WI38 (cell line): Measurements from ENCODE around the gene ALOX5.

Experiments
- H3K4me3 ChIP-seq: 2 replicates; pipeline ENCODE4 v1.5.1; 2011; ENCODE audit warnings: low read depth, mild to moderate bottlenecking, control low read depth, low read length
- TF ChIP-seq, protein P1 (sequence below): IDR thresholded peaks from 2 replicates; pipeline ENCODE4 v1.5.1; 2012; ENCODE audit warnings: low read depth, mild to moderate bottlenecking, control low read depth, low read length

The ALOX5 gene

DNA sequence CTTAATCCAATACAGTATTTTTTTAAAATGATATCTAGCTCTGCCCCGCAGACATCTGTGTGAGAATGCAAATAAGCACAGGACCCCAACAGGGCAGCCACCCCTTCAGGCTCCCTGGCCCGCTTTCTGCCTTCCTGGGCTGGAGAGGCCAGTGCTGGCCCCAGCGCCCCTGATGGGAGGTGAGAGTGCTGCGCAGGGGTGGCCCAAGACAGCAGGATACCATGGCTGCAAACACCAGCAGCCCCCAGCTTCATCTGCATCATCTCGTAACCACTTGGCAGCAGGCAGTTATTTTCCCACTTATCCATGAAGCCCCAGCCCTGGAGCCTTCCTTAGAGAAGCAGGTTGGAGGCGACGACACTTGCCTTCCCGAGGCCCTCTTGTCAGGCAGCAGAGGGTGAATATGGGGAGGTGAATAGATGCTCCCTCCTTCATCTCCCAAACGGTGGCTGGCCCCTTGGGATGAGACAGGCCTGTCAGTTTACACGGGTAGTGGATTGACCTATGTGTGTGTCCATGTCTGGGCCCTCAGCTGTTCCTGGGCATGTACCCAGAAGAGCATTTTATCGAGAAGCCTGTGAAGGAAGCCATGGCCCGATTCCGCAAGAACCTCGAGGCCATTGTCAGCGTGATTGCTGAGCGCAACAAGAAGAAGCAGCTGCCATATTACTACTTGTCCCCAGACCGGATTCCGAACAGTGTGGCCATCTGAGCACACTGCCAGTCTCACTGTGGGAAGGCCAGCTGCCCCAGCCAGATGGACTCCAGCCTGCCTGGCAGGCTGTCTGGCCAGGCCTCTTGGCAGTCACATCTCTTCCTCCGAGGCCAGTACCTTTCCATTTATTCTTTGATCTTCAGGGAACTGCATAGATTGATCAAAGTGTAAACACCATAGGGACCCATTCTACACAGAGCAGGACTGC is 71.2 kb downstream of the ALOX5 start:
- H3K4me3 ChIP-seq, result no peak overlapping the region
- TF ChIP-seq, protein P1, sequence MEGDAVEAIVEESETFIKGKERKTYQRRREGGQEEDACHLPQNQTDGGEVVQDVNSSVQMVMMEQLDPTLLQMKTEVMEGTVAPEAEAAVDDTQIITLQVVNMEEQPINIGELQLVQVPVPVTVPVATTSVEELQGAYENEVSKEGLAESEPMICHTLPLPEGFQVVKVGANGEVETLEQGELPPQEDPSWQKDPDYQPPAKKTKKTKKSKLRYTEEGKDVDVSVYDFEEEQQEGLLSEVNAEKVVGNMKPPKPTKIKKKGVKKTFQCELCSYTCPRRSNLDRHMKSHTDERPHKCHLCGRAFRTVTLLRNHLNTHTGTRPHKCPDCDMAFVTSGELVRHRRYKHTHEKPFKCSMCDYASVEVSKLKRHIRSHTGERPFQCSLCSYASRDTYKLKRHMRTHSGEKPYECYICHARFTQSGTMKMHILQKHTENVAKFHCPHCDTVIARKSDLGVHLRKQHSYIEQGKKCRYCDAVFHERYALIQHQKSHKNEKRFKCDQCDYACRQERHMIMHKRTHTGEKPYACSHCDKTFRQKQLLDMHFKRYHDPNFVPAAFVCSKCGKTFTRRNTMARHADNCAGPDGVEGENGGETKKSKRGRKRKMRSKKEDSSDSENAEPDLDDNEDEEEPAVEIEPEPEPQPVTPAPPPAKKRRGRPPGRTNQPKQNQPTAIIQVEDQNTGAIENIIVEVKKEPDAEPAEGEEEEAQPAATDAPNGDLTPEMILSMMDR, result no peak

DNA sequence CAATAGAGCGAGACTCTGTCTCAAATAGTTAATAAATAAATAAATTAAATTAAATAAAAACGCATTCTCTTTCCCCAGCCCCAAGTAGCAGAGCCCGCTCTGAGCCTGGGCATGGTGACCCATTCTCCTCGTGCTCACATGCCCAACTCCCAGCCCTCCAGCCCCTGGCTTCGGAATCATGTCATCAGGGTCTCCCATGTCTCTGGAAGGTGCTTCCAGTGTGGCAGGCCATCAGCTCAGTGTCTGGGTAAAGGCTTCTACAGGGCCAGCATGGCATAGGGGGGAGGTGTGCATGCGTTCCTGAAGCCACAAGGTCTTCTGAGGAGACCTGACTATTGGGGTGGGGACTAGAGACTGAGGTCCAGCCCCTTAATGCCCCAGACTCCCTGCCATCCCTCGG is 72.8 kb downstream of the ALOX5 start:
- H3K4me3 ChIP-seq, result no peak overlapping the region
- TF ChIP-seq, protein P1, result no peak

DNA sequence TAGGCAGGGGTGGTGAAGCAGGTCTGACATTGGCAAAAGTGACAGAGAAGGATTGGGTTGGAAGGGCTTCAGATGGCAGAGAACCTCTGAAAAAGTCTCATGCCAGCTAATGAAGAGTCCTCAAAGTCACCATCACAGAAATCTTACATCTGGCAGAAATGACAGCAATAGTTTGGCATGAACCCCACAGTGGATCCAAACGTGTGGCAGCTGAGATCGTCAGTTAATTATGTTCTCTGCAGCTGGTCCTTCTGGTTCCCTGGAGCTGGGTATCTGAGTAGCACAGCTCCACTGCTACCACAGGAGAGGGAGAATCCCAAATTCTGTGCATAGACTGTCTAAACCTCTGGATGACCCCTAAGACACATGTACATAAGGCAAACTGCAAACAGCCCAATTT is 73.4 kb downstream of the ALOX5 start:
- TF ChIP-seq, protein P1, result no peak
- H3K4me3 ChIP-seq, result no peak overlapping the region

DNA sequence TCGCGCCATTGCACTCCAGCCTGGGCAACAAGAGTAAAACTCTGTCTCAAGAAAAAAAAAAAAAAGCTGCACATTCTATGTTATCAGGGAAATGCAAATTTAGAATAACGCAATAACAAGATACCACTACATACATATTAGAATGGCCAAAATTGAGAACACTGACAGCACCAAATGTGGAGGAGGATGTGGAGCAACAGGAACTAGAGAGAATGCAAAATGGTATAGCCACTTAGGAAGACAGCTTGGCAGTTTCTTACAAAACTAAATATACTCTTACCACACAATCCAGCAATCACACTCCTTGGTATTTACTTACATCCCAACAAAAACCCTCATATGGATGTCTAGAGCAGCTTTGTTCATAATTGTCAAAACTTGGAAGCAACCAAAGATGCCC is 76.8 kb downstream of the ALOX5 start:
- H3K4me3 ChIP-seq, result no peak overlapping the region
- TF ChIP-seq, protein P1, result no peak

DNA sequence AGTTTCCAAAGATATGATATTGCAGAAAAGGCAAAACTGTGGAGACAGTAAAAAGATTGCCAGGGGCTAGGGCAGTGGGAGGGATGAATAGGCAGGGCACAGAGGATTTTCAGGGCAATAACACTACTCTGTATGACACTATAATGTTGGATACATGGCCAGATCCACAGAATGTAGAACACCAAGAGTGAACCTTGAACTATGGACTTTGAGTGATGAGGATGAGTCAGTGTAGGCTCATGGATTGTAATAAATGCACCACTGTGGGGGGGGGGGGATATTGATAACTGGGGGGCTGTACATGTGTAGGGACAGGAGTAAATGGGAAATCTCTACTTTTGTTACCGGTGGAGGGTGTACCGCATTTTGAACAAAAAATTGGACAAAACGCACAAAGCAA is 77.4 kb downstream of the ALOX5 start:
- H3K4me3 ChIP-seq, result no peak overlapping the region

DNA sequence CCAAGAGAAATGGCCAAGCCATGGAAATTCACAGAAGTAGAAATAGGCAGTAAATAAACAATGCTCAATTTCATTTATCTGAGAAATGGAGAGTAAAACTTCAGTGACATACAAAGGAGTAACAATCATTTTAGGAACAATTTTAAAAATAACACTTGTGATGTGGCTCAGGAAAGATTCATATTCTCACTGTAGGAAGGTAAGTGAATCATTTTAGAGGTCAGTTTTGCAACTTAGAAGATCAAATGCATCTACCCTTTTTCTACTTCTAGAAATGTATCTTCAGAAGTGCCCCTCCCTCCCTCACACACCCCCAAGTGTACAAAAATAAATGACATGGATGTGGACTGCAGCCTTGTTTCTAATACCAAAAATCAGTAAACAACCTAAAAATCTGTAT is 78.3 kb downstream of the ALOX5 start:
- H3K4me3 ChIP-seq, result no peak overlapping the region
- TF ChIP-seq, protein P1, result no peak

More for the DNA sequence above, 77.4 kb downstream of the ALOX5 start:
- TF ChIP-seq, protein P1, result no peak

DNA sequence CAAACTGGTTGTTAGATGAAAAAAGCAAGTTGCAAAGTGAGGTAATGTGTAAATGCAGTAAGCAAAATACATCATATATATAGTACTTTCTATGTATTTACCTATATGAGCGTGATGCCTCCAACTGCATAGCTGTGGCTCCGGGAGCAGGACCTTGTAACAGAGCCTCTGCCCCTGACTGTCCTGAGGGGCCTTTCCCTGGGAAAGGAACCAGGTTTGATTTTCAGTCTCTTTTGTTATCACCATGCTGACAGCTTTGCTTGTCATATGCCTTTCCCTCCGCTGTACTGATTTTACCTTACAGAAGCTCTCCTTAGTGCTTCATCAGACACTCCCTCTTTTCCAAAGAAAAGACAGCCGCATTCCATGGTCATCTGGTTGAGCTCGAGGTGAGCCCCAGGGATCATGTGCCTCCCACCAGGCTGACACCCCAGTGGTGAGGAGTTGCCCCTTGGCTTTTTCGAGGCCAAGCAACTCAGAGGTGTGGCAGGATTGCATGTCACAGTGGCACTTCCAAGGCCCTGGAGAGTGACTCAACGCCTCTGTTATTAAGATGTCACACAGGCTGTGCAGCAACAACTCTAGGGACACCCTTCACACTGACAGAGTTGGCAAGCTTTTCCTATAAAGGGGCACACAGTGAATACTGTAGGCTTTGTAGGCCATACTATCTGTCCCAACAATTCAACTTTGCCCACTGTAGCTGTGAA is 78.9 kb downstream of the ALOX5 start:
- no peak overlapping the region for H3K4me3 ChIP-seq
- TF ChIP-seq, protein P1, result no peak
